H9 (cell line): ENCODE results near the gene KCNIP3. TPM values are rescaled to one million over a fixed set of nuclear protein-coding genes. Genes with fewer than 3 reads are reported as not detected.

Experiments used
- DNase-seq: peaks from one replicate; pipeline ENCODE4 v3.0.0-alpha.2; 2017
- H2AFZ ChIP-seq: one replicate; pipeline ENCODE4 v1.6.1; 2013; ENCODE audit warnings: mild to moderate bottlenecking, low read length, control low read depth, moderate library complexity
- H2AK5ac ChIP-seq: 2 replicates; pipeline ENCODE4 v1.6.1; 2013; ENCODE audit warnings: low read length, control low read depth, mixed read lengths; ENCODE audit not compliant: insufficient read length
- H2BK120ac ChIP-seq: one replicate; pipeline ENCODE4 v1.6.1; 2013; ENCODE audit warnings: low read depth, mild to moderate bottlenecking, low read length, control low read depth, inconsistent platforms; ENCODE audit not compliant: poor library complexity, severe bottlenecking
- H2BK12ac ChIP-seq: 2 replicates; pipeline ENCODE4 v1.6.1; 2013; ENCODE audit warnings: low read length, control low read depth, mixed read lengths, low read depth; ENCODE audit not compliant: insufficient read length
- H2BK15ac ChIP-seq: 2 replicates; pipeline ENCODE4 v1.6.1; 2013; ENCODE audit warnings: low read depth, low read length, control low read depth
- H2BK20ac ChIP-seq: one replicate; pipeline ENCODE4 v1.6.1; 2013; ENCODE audit warnings: low read depth, mild to moderate bottlenecking, low read length, control low read depth, inconsistent platforms; ENCODE audit not compliant: poor library complexity, severe bottlenecking
- H2BK5ac ChIP-seq: 2 replicates; pipeline ENCODE4 v1.6.1; 2013; ENCODE audit warnings: low read length, control low read depth, mixed read lengths; ENCODE audit not compliant: insufficient read length
- H3K14ac ChIP-seq: 2 replicates; pipeline ENCODE4 v1.6.1; 2013; ENCODE audit warnings: low read length, control low read depth; ENCODE audit not compliant: insufficient read depth
- H3K18ac ChIP-seq: 2 replicates; pipeline ENCODE4 v1.6.1; 2013; ENCODE audit warnings: low read depth, mild to moderate bottlenecking, mixed read lengths, low read length, control low read depth; ENCODE audit not compliant: insufficient read length
- H3K23ac ChIP-seq: 2 replicates; pipeline ENCODE4 v1.6.1; 2013; ENCODE audit warnings: low read length, control low read depth, mixed read lengths, low read depth; ENCODE audit not compliant: insufficient read length
- H3K23me2 ChIP-seq: 2 replicates; pipeline ENCODE4 v1.6.1; 2013; ENCODE audit warnings: low read depth, mild to moderate bottlenecking, mixed read lengths, low read length, control low read depth; ENCODE audit not compliant: insufficient read length, poor library complexity, severe bottlenecking
- H3K27ac ChIP-seq: 2 replicates; pipeline ENCODE4 v1.5.1; 2013; ENCODE audit warnings: low read length, control low read depth, mixed read lengths, low read depth; ENCODE audit not compliant: insufficient read length
- H3K27me3 ChIP-seq: 2 replicates; pipeline ENCODE4 v1.6.1; 2013; ENCODE audit warnings: low read length, control low read depth, inconsistent platforms; ENCODE audit not compliant: insufficient read depth
- H3K4ac ChIP-seq: 2 replicates; pipeline ENCODE4 v1.6.1; 2013; ENCODE audit warnings: low read depth, mild to moderate bottlenecking, control low read depth, inconsistent platforms, low read length, moderate library complexity
- H3K4me1 ChIP-seq: 2 replicates; pipeline ENCODE4 v1.6.1; 2013; ENCODE audit warnings: low read length, control low read depth, inconsistent platforms; ENCODE audit not compliant: insufficient read depth
- H3K4me2 ChIP-seq: 2 replicates; pipeline ENCODE4 v1.6.1; 2013; ENCODE audit warnings: low read length, control low read depth, mixed read lengths; ENCODE audit not compliant: insufficient read length, insufficient read depth
- H3K56ac ChIP-seq: 2 replicates; pipeline ENCODE4 v1.6.1; 2013; ENCODE audit warnings: low read depth, mild to moderate bottlenecking, mixed read lengths, low read length, control low read depth; ENCODE audit not compliant: insufficient read length
- H3K79me1 ChIP-seq: 2 replicates; pipeline ENCODE4 v1.6.1; 2013; ENCODE audit warnings: low read depth, mild to moderate bottlenecking, moderate library complexity, low read length, control low read depth, inconsistent platforms; ENCODE audit not compliant: insufficient read depth, poor library complexity, severe bottlenecking
- H3K79me2 ChIP-seq: 2 replicates; pipeline ENCODE4 v1.6.1; 2013; ENCODE audit warnings: low read length, control low read depth, inconsistent platforms; ENCODE audit not compliant: insufficient read depth
- H3K9ac ChIP-seq: 2 replicates; pipeline ENCODE4 v1.6.1; 2013; ENCODE audit warnings: low read length, control low read depth, mixed read lengths; ENCODE audit not compliant: insufficient read length; ENCODE audit errors: extremely low read depth
- H3K9me3 ChIP-seq: one replicate; pipeline ENCODE4 v1.6.1; 2013; ENCODE audit warnings: low read depth, low read length, inconsistent platforms; ENCODE audit not compliant: control insufficient read depth
- H3T11ph ChIP-seq: one replicate; pipeline ENCODE4 v1.6.1; 2013; ENCODE audit warnings: mild to moderate bottlenecking, low read length, control low read depth, inconsistent platforms
- H4K20me1 ChIP-seq: one replicate; pipeline ENCODE4 v1.6.1; 2013; ENCODE audit not compliant: control insufficient read depth, insufficient read length, insufficient read depth
- H4K5ac ChIP-seq: 2 replicates; pipeline ENCODE4 v1.6.1; 2013; ENCODE audit warnings: low read depth, mild to moderate bottlenecking, mixed read lengths, low read length, control low read depth; ENCODE audit not compliant: insufficient read length
- H4K8ac ChIP-seq: replicated peaks from 2 replicates; pipeline ENCODE4 v1.6.1; 2013; ENCODE audit warnings: low read length, control low read depth, mixed read lengths, low read depth; ENCODE audit not compliant: insufficient read length
- H4K91ac ChIP-seq: 2 replicates; pipeline ENCODE4 v1.6.1; 2013; ENCODE audit warnings: low read depth, mild to moderate bottlenecking, moderate library complexity, mixed read lengths, low read length, control low read depth; ENCODE audit not compliant: insufficient read length
- H3K27ac Mint-ChIP-seq, 3 experiments: 2 replicates in 2 of 3; 3 replicates in 1 of 3; pipeline ENCODE4 v1.8.0; 2020 to 2021; ENCODE audit warnings: mixed read lengths in 3 of 3, mild to moderate bottlenecking in 1 of 3, moderate library complexity in 1 of 3
- H3K27me3 Mint-ChIP-seq: 2 replicates; pipeline ENCODE4 v1.8.0; 2021; ENCODE audit warnings: low read depth, mild to moderate bottlenecking, moderate library complexity, mixed read lengths
- H3K36me3 Mint-ChIP-seq, 3 experiments: 2 replicates in 2 of 3; 3 replicates in 1 of 3; pipeline ENCODE4 v1.8.0; 2020 to 2021; ENCODE audit warnings: low read depth in 3 of 3, mixed read lengths in 3 of 3; ENCODE audit not compliant: insufficient read depth in 1 of 3
- H3K4me1 Mint-ChIP-seq, 2 experiments: 2 replicates each; pipeline ENCODE4 v1.8.0; 2020; ENCODE audit warnings: mixed read lengths in 2 of 2
- H3K4me3 Mint-ChIP-seq, 2 experiments: 2 replicates in 1 of 2; 3 replicates in 1 of 2; pipeline ENCODE4 v1.8.0; 2020 to 2021; ENCODE audit warnings: mild to moderate bottlenecking in 2 of 2, mixed read lengths in 2 of 2, moderate library complexity in 1 of 2
- H3K9me3 Mint-ChIP-seq, 2 experiments: 2 replicates in 1 of 2; 3 replicates in 1 of 2; pipeline ENCODE4 v1.8.0; 2020; ENCODE audit warnings: mild to moderate bottlenecking in 2 of 2, mixed read lengths in 2 of 2, moderate library complexity in 1 of 2
- WGBS: extraction: QIAGEN DNeasy Blood & Tissue Kit; methylation state at CpG from one replicate; pipeline ENCODE4 v1.1.7; 2013; ENCODE audit warnings: missing lambda C conversion rate, low lambda C conversion rate, mixed read lengths; ENCODE audit not compliant: insufficient read length; ENCODE audit errors: extremely low coverage; 5-methylcytosine and 5-hydroxymethylcytosine counted together
- total RNA-seq: library from RNA; stranded (reverse); gene quantifications from 2 replicates; pipeline ENCODE4 v1.2.1, GENCODE V29; 2021
- TF ChIP-seq, protein P1 (sequence below): fragments of 200-600 bp; sonication (generic); conservative IDR thresholded peaks from 3 replicates; pipeline ENCODE4 v1.8.0; 2021; ENCODE audit warnings: antibody characterized with exemption, mild to moderate bottlenecking

KCNIP3 gene
- total RNA-seq, 1 experiment from 2014 or later: 1.5 TPM

DNA sequence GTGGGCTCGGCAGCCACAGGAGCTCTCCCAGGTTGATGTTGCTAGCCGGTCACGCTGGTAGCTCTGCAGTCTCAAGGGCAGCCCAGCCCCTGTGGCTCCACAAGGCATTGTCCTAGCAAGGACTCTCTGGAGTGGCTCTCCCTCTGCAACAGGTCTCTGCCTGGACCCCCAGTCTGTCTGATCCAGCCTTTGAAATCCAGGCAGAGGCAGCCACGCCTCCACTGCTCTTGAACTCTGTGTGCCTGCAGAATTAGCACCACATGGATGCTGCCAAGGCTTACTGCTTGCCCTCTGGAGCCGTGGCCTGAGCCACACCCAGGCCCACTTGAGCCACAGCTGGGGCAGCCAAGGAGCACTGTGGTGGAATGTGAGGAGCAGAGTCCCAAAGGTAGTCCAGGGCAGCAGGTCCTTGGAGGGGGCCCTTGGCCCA lies 62.4 kb downstream of the KCNIP3 start:
- no CpG with 5 or more reads among the region's 5 CpGs for WGBS
- peak; percentile 18 for DNase-seq
- H3K4me2 ChIP-seq: no peak overlapping the region

More for the DNA sequence above, 62.4 kb downstream of the KCNIP3 start:
- Mint-ChIP-seq H3K27ac (no peak overlapping the region), H3K27me3 (peaks cover 34% of the 10 kb centered on the region), H3K4me1 (no peaks in the 10 kb centered on the region), H3K4me3 (no peak overlapping the region), H3K9me3 (peaks cover 7 to 16% of the 10 kb centered on the region in 2 experiments; a peak in 4 of 5 replicates), H3K36me3 (no peaks in the 10 kb centered on the region; a peak in 1 of 7 replicates)
- Histone ChIP-seq H3K18ac (no peak overlapping the region), H2BK5ac (no peak overlapping the region), H3K79me2 (no peaks in the 10 kb centered on the region), H2BK12ac (no peak overlapping the region), H2BK20ac (no peak overlapping the region), H3K9ac (no peak overlapping the region), H3K27ac (no peak overlapping the region), H3K27me3 (no peaks in the 10 kb centered on the region), H4K20me1 (no peaks in the 10 kb centered on the region), H3K9me3 (no peaks in the 10 kb centered on the region), H2AK5ac (no peak overlapping the region), H3K14ac (no peak overlapping the region), H3T11ph (no peak overlapping the region), H4K8ac (no peak overlapping the region), H3K4me1 (no peaks in the 10 kb centered on the region), H4K91ac (no peak overlapping the region), H3K79me1 (no peaks in the 10 kb centered on the region), H3K23ac (no peak overlapping the region), H3K56ac (no peak overlapping the region), H3K23me2 (no peaks in the 10 kb centered on the region), H4K5ac (no peak overlapping the region), H3K4ac (no peak overlapping the region), H2AFZ (no peak overlapping the region), H2BK120ac (no peak overlapping the region), H2BK15ac (no peak overlapping the region)
- TF ChIP-seq, protein P1, sequence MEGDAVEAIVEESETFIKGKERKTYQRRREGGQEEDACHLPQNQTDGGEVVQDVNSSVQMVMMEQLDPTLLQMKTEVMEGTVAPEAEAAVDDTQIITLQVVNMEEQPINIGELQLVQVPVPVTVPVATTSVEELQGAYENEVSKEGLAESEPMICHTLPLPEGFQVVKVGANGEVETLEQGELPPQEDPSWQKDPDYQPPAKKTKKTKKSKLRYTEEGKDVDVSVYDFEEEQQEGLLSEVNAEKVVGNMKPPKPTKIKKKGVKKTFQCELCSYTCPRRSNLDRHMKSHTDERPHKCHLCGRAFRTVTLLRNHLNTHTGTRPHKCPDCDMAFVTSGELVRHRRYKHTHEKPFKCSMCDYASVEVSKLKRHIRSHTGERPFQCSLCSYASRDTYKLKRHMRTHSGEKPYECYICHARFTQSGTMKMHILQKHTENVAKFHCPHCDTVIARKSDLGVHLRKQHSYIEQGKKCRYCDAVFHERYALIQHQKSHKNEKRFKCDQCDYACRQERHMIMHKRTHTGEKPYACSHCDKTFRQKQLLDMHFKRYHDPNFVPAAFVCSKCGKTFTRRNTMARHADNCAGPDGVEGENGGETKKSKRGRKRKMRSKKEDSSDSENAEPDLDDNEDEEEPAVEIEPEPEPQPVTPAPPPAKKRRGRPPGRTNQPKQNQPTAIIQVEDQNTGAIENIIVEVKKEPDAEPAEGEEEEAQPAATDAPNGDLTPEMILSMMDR: no peak
